COLO829 (cell line): ENCODE measurements around the gene RIMS4.

ENCODE experiments used
- DNase-seq: peaks from one replicate; pipeline ENCODE4 v3.0.0; 2012; ENCODE audit warnings: low spot score

The RIMS4 gene

GRCh38 chr20:44762466-44763140 lies 47.7 kb downstream of the RIMS4 start:
- no peak for DNase-seq

GRCh38 chr20:44761423-44761822 lies 48.9 kb downstream of the RIMS4 start:
- no peak for DNase-seq

- DNase-seq = no peak
Measured at GRCh38 chr20:44759595-44759994, 50.8 kb downstream of the RIMS4 start.

GRCh38 chr20:44758247-44759101 lies 51.9 kb downstream of the RIMS4 start:
- DNase-seq = no peak

DNA sequence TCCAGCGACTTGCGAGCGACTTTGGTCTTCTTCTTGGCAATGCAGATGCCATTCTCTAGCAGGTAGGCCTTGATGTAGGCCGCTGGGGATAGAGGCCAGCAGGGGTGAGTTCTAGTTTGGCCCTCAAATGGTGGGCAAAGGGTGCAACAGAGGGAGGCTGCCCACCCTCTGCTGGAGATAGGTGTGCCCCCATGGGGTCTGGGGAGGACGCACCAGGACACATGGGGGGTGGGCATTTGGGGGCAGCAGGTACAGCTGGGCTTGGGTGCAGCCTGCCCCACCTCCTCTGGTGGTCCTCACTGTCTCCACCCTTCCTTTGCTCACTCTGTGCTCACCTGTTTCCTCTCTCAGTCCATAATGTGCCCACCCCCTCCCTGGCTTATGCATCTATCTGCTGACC lies 53.4 kb downstream of the RIMS4 start:
- no peak for DNase-seq

- no peak for DNase-seq
Measured at GRCh38 chr20:44756011-44756688, 54.2 kb downstream of the RIMS4 start.

DNA sequence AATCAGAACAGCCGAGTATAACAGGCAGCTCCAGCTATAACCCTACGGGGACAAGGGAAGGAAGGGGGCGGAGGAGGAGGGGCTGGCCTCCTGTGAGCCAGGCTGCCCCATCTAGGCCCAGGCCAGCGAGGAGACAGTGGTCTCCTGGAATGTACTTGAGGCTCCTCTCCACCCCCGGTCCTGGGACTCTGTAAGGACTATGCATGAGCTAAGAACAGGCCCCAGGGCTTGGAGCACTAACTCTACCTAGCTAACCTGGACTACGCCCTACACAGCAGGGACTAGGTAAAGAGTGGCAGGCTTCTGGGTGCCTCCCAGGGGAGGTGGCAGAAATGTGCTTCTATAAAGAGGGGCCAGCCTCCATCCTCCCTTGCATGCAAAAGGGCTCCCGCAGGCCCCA lies 55.8 kb downstream of the RIMS4 start:
- DNase-seq = no peak

DNA sequence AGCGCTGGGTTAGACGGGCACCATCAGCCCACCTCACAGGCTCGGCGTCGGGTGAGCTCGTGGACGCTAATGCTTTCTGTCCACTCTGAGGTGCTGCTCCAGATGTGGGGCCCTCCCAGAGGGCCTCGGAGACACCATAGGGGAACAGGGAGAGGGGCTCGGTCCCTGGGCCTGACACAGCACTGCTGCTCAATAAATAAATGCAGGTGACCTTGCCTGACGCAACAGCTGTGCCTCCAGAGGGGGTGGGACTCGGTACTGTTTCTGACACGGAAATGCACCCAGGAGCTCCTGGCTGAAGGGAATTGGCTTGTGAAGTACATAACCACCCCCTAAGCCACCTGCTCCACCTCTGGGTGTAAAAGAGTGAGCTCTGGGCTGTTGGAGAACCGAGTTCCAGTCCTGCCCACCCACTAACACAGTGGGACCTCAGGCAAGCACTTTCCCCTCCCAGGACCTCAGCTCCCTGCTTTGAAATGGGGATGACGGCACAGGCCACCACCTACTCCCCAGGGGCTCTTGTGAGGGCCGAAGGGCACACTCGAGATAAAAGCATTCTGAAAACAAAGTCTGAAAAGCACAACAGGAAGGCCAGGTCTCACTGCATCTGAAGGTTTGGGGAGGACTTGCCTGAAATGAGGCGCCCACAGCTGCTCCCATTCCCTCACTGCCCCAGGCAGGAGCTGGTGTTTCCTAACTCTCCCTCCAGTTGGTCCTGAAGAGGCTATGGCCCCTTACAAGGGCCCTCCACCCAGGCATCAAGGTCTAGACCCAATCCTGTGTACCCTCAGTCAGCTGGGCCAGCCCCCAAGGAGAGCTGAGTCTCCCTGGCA lies 58.0 kb downstream of the RIMS4 start:
- DNase-seq = no peak

- no peak for DNase-seq
Measured at GRCh38 chr20:44750081-44750805, 60.1 kb downstream of the RIMS4 start.

DNA sequence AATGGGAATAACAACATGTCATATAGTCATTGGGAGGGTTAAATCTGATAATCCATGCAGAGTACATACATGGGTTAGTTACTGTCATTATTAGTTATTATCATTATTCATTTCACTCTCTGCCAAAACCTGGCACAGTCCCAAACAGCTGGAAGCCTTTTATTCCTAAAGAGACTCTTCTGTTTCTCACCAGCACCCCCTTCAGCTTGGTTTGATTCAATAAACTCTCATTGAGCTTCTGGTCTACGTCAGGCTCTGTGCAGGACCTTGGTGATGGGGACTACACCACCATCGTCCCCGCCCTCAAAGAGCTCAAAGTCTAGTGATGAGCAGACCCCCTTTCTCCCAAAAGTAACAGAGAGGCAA lies 62.4 kb downstream of the RIMS4 start:
- DNase-seq = no peak

DNA sequence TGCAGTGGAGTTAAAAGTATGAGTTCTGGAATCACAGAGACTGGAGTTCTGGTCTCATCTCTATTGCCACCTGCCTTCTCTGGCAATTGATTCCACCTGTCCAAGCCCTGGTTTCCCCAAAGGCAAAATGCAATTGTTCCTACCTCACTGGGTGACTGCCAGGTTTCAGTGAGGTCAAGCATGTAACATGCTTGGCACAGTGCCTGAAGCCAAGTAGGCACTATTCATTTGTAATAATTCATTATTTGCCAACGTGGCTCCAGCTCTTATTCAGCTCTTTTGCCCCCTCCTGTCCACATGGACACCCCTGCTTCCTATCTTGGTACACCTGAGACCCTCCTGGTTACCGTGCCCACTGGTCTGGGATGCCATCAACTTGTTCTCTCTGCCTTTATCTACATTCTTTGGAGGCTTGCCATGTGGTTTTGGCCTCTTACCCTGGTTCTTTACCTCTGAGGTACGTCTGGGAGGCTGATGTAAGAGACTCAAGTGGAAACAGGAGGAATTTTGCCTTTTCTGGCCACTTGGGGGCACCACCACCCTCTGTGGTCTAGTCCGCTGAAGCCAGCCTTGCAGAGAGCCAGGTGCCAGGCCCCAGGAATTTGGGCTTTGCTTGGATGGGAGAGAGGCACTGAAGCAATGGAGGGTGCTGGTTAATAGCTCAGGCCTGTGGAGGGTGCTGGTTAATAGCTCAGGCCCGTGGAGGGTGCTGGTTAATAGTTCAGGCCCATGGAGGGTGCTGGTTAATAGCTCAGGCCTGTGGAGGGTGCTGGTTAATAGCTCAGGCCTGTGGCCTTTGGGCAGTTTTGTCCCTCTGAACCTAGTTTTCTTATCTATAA lies 63.0 kb downstream of the RIMS4 start:
- peak; percentile 78 for DNase-seq

DNA sequence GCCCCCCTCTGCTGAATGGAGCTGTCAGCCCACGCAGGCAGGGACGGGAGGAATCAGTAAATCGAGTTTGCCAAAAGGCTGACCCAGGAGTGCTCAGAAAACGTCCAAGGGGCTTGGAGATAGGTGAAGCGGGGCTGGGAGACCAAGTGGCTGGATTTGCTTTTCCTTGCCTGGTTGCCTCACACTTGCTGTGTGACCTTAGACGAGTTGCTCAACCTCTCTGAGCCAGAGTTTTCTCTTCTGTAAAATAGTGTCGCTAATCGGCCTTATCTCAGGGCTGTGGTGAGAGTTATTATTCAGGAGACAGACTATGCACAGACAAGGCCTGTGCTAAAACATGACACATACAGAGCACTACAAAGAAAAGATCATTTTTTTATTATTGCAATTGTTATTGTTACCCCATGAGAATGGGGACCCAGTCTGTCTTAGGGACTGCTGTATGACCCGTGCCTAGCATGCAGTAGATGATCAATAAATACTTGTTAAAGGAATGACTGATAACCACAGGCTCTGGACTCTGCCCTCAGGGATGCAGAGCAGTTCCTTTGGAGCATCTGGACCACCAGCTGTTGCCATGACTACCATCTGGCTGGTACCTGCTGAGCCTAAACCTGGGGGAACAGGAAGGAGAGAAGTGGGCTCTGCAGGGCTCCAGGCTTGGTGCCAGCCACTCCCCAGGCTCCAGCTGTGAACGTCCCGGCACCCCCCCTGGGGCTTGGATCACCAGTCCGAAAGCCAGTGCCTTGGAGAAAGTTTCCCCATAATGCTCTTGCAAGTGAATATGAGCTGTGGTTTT lies 63.8 kb downstream of the RIMS4 start:
- DNase-seq = no peak

DNA sequence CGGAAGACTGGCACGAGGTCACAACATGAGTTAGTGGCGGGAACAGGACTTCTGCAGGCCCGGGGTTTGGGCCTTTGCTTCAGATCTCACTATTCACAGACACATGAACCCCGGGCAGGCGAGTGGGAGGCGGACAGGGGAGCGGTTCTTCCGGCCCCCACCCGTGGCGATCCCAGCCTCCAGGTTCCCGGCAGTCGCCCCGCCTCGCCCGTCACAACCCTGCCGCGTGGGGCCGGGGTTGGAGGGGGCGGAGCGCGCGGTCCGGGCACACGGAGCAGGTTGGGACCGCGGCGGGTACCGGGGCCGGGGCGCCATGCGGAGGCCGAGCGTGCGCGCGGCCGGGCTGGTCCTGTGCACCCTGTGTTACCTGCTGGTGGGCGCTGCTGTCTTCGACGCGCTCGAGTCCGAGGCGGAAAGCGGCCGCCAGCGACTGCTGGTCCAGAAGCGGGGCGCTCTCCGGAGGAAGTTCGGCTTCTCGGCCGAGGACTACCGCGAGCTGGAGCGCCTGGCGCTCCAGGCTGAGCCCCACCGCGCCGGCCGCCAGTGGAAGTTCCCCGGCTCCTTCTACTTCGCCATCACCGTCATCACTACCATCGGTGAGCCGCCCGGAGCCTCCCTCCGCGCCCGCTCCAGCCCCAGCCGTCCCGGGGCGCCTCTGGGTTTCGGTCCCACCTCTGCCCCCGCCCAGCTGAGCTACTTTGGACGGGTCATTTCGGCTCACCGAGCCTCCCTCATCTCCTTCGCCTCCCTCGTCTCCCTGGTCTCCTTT lies 64.6 kb downstream of the RIMS4 start, which contains the start of gene KCNK15:
Gene KCNK15, plus strand, starts transcription at position 268 of the 769 bp plus-strand sequence. Its CDS starts 46 bp downstream, at position 314.
- no peak for DNase-seq

GRCh38 chr20:44745122-44745597 lies 65.2 kb downstream of the RIMS4 start:
- DNase-seq = no peak

DNA sequence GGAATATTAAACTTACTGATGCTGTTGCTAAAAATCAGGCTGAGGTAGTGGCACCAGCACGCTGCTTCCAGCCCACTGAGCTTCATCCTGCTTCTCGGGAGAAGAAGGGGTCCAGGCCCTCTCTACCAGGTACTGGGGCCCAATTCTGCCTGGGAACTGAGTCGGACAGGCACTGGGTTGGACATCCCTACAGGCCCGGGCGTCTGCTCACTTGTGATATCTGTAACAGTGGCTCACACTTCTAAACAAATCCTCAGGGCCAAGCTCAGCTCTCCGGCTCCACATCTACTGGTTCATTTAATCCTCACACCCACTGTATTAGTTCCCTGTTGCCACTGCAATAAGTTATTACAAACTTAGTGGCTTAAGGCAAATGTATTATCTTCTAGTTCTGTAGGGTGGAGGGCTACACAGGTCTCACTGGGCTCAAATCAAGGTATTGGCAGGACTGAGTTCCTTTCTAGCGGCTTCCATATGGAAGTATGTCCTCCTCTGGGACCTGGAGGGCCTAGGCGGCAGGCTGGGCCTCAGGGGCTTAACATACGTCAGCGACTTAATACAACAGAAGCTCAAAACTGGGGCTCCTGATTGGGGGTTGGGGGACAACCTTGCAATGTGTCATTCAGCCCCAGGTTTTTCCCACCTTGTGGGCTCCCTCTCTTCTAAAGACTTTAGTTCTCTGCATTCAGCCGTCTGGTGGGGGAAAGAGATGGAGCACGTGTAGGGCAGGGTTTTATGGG lies 66.3 kb downstream of the RIMS4 start:
- no peak for DNase-seq

GRCh38 chr20:44743080-44743701 lies 67.2 kb downstream of the RIMS4 start:
- no peak for DNase-seq

- no peak for DNase-seq
Measured at GRCh38 chr20:44742304-44743079, 67.9 kb downstream of the RIMS4 start.
